NCI-H2029 treated with DMSO at 0.1 percent for 48 hours (cell line): ENCODE results near the gene ADGRV1.
"Not testable (repeated sequence)": the region's sequence is repeated elsewhere in the genome, so short reads cannot be mapped to it uniquely, and the experiment has no call there.

Experiments used
- DNase-seq: peaks from one replicate; lab custom pipeline; 2025; lab: John Stamatoyannopoulos, UW

Gene ADGRV1

GRCh38 chr5:90822062-90822461, 263.5 kb downstream of the ADGRV1 start:
- DNase-seq: not testable (repeated sequence)

GRCh38 chr5:90824436-90824835, 265.8 kb downstream of the ADGRV1 start:
- DNase-seq: no peak

GRCh38 chr5:90830058-90830457, 271.5 kb downstream of the ADGRV1 start:
- no peak for DNase-seq

- no peak for DNase-seq
Observed at GRCh38 chr5:90833753-90834152, 275.2 kb downstream of the ADGRV1 start.

GRCh38 chr5:90834711-90835110, 276.1 kb downstream of the ADGRV1 start:
- DNase-seq: no peak

GRCh38 chr5:90843443-90843842, 284.8 kb downstream of the ADGRV1 start:
- no peak for DNase-seq

- DNase-seq: no peak
Observed at GRCh38 chr5:90844931-90845330, 286.3 kb downstream of the ADGRV1 start.

GRCh38 chr5:90845723-90846554, 287.3 kb downstream of the ADGRV1 start:
- no peak for DNase-seq

- not testable (repeated sequence) for DNase-seq
Observed at GRCh38 chr5:90847606-90848005, 289.0 kb downstream of the ADGRV1 start.

- DNase-seq: no peak
Observed at GRCh38 chr5:90849939-90850338, 291.3 kb downstream of the ADGRV1 start.

- no peak for DNase-seq
Observed at GRCh38 chr5:90852531-90852930, 293.9 kb downstream of the ADGRV1 start.

GRCh38 chr5:90853750-90854149, 295.2 kb downstream of the ADGRV1 start:
- no peak for DNase-seq

GRCh38 chr5:90854169-90854568, 295.6 kb downstream of the ADGRV1 start:
- no peak for DNase-seq

GRCh38 chr5:90855296-90856010, 296.9 kb downstream of the ADGRV1 start:
- no peak for DNase-seq

- no peak for DNase-seq
Observed at GRCh38 chr5:90861843-90862586, 303.4 kb downstream of the ADGRV1 start.

GRCh38 chr5:90865180-90865579, 306.6 kb downstream of the ADGRV1 start:
- DNase-seq: no peak

GRCh38 chr5:90866333-90866732, 307.7 kb downstream of the ADGRV1 start:
- DNase-seq: peak; percentile 50

- DNase-seq: no peak
Observed at GRCh38 chr5:90866915-90867731, 308.5 kb downstream of the ADGRV1 start.

GRCh38 chr5:90868799-90869198, 310.2 kb downstream of the ADGRV1 start:
- no peak for DNase-seq

GRCh38 chr5:90871391-90871991, 312.9 kb downstream of the ADGRV1 start:
- no peak for DNase-seq

- DNase-seq: no peak
Observed at GRCh38 chr5:90873033-90873517, 314.5 kb downstream of the ADGRV1 start.
